ENCODE measurements around the gene CCDC172.
A peak's percentile ranks its signal among the peaks of the same experiment; 100 is the strongest.

- TF ChIP-seq CTCF (conservative IDR thresholded peaks at IDR 0.05; ENCODE audit: low read length) (peak; percentile 85), EZH2phosphoT487 (IDR thresholded peaks at IDR 0.05; ENCODE audit: borderline replicate concordance) (no peak)
These were observed 36.2 kb upstream of the CCDC172 start for GRCh38 chr10:116287906-116288501.
